ENCODE data around the gene TSC22D4. TPM values are rescaled to one million over a fixed set of nuclear protein-coding genes. Genes with fewer than 3 reads are reported as not detected.

Gene TSC22D4
- total RNA-seq, 2 experiments from 2014 or later: 38.5 to 75.4 TPM

DNA sequence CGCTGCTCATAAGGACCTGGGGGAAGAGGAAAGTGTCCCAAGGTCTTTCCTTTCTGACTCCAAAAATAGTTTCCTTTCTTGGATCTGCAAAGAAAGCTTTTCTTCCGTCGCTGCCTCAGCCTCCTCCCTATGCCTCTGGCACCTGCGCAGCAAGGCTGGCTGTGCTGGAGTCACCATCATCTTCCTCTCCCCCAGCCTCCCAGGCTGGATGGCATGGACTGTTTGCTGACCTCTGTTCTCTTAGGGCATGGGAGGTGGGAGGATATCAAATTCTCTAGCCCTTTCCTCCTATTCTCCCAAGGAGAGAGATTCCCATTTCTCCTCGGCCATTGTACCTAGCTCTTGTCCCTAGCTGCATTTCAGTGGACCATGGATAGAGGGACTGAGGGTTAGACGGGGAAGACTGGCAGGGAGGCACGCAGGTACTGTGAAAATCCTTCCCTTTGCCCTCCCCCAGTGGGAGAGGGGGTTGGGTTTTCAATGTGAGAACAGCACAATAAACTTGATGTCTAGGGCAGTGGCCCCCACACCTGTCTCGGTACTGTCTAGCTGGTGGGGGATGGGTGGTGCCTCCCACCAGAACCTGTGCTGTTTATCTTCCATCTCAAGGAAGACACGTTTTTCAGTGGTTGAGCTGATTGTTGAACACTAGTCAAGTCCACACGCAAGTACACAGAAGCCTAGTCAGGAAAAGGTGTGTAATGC, 45.3 kb downstream of the TSC22D4 start:
- H3K79me2 ChIP-seq (ENCODE audit: insufficient read depth, low read depth, low read length): peaks cover 48% of the 10 kb centered on the region
- H4K20me1 ChIP-seq (ENCODE audit: insufficient read depth, low read length): peaks cover 9% of the 10 kb centered on the region; the same call in 1 of the 2 replicates
- no peaks in the 10 kb centered on the region for H3K9me3 ChIP-seq (ENCODE audit: low read length)
- H3K9me2 ChIP-seq (ENCODE audit: insufficient read depth, low read length): no peaks in the 10 kb centered on the region
- H3K36me3 ChIP-seq (ENCODE audit: insufficient read depth, low read length): peaks cover 64% of the 10 kb centered on the region
- no peak for DNase-seq (ENCODE audit: low spot score)
- intact Hi-C loops (cut with micrococcal nuclease; ENCODE audit: unreplicated experiment): no loop called here
- POLR2A ChIA-PET: no interaction called here
- H3K27ac ChIP-seq (ENCODE audit: low read depth, low read length, poor library complexity, severe bottlenecking): peak overlapping the region; percentile 36
- no TSS peak for BruUV-seq (replicated peaks)
- no peak overlapping the region for H2AFZ ChIP-seq (ENCODE audit: low read length)
- TF ChIP-seq, protein P1, sequence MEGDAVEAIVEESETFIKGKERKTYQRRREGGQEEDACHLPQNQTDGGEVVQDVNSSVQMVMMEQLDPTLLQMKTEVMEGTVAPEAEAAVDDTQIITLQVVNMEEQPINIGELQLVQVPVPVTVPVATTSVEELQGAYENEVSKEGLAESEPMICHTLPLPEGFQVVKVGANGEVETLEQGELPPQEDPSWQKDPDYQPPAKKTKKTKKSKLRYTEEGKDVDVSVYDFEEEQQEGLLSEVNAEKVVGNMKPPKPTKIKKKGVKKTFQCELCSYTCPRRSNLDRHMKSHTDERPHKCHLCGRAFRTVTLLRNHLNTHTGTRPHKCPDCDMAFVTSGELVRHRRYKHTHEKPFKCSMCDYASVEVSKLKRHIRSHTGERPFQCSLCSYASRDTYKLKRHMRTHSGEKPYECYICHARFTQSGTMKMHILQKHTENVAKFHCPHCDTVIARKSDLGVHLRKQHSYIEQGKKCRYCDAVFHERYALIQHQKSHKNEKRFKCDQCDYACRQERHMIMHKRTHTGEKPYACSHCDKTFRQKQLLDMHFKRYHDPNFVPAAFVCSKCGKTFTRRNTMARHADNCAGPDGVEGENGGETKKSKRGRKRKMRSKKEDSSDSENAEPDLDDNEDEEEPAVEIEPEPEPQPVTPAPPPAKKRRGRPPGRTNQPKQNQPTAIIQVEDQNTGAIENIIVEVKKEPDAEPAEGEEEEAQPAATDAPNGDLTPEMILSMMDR (conservative IDR thresholded peaks at IDR 0.05; ENCODE audit: low read length): no peak
- no peak for TF ChIP-seq EZH2phosphoT487 (IDR thresholded peaks at IDR 0.05; ENCODE audit: borderline replicate concordance, low read depth, low read length)
- CTCF ChIA-PET (ENCODE audit: unreplicated experiment): no interaction called here
- peak overlapping the region; percentile 85 for H3K4me2 ChIP-seq (ENCODE audit: low read length)
- peak overlapping the region; percentile 5 for H3K4me3 ChIP-seq (ENCODE audit: low read depth, low read length, poor library complexity, severe bottlenecking)
- H3K4me1 ChIP-seq (ENCODE audit: insufficient read depth, low read length, poor library complexity, severe bottlenecking): peaks cover 54% of the 10 kb centered on the region

DNA sequence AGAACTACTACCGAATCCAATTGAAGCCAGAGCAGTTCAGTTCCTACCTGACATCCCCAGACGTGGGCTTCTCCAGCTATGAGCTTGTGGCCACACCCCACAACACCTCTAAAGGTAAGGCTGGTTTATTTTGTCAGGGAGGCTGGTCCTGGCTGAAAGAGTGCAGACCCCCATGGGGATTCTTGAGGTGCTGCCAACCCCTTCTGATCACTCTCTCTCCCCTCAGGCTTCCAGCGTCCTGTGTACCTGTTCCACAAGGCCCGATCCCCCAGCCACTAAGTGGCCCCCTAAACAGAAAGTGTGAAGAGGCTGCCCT, 45.8 kb downstream of the TSC22D4 start:
- Histone ChIP-seq H3K9me3 (ENCODE audit: low read length) (no peaks in the 10 kb centered on the region), H3K36me3 (ENCODE audit: insufficient read depth, low read length) (peaks cover 63% of the 10 kb centered on the region), H3K4me3 (ENCODE audit: low read depth, low read length, poor library complexity, severe bottlenecking) (no peak overlapping the region), H3K4me1 (ENCODE audit: insufficient read depth, low read length, poor library complexity, severe bottlenecking) (peaks cover 54% of the 10 kb centered on the region), H3K4me2 (ENCODE audit: low read length) (peak overlapping the region; percentile 85; the same call in 1 of the 2 replicates), H3K27ac (ENCODE audit: low read depth, low read length, poor library complexity, severe bottlenecking) (peak overlapping the region; percentile 36), H3K9me2 (ENCODE audit: insufficient read depth, low read length) (no peaks in the 10 kb centered on the region), H3K79me2 (ENCODE audit: insufficient read depth, low read depth, low read length) (peaks cover 48% of the 10 kb centered on the region), H2AFZ (ENCODE audit: low read length) (no peak overlapping the region), H4K20me1 (ENCODE audit: insufficient read depth, low read length) (peaks cover 9% of the 10 kb centered on the region; the same call in 1 of the 2 replicates)
- no peak for DNase-seq (ENCODE audit: low spot score)
- no TSS peak for BruUV-seq (replicated peaks)
- TF ChIP-seq, protein P1 (conservative IDR thresholded peaks at IDR 0.05; ENCODE audit: low read length): no peak
- no peak for TF ChIP-seq EZH2phosphoT487 (IDR thresholded peaks at IDR 0.05; ENCODE audit: borderline replicate concordance, low read depth, low read length)
- ChIA-PET CTCF (ENCODE audit: unreplicated experiment) (no interaction called here), POLR2A (no interaction called here)
- intact Hi-C loops (cut with micrococcal nuclease; ENCODE audit: unreplicated experiment): no loop called here

DNA sequence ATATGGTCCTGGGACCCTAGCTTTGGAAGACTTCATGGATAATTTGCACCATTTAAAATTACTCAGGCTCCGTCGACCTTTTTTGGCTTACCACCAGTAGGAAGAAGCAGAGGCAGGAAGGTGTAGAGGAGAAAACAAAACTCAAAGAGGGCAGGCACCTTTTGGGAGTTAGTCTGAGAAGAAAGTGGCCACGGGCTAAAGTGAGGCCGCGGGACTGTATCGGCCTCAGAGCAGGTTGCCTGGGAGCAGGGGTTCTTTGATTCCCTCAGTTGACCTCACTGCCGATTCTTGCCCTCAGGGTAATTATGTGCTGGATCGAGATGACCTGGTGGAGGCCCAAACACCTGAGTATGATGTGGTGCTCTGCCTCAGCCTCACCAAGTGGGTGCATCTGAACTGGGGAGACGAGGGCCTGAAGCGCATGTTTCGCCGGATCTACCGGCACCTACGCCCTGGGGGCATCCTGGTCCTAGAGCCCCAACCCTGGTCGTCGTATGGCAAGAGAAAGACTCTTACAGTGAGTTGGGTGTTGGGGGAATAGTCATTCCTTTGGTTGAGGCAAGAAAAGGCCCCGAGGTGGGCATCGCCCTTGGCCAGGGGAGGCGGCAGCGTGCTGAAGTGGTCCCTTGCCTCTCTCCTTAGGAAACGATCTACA, 46.3 kb downstream of the TSC22D4 start:
- Histone ChIP-seq H3K4me1 (ENCODE audit: insufficient read depth, low read length, poor library complexity, severe bottlenecking) (peaks cover 58% of the 10 kb centered on the region), H3K9me3 (ENCODE audit: low read length) (no peaks in the 10 kb centered on the region), H3K4me3 (ENCODE audit: low read depth, low read length, poor library complexity, severe bottlenecking) (peak overlapping the region; percentile 91), H3K4me2 (ENCODE audit: low read length) (peak overlapping the region; percentile 85), H4K20me1 (ENCODE audit: insufficient read depth, low read length) (peaks cover 9% of the 10 kb centered on the region; the same call in 1 of the 2 replicates), H3K27ac (ENCODE audit: low read depth, low read length, poor library complexity, severe bottlenecking) (peak overlapping the region; percentile 50), H2AFZ (ENCODE audit: low read length) (no peak overlapping the region), H3K79me2 (ENCODE audit: insufficient read depth, low read depth, low read length) (peaks cover 48% of the 10 kb centered on the region), H3K36me3 (ENCODE audit: insufficient read depth, low read length) (peaks cover 60% of the 10 kb centered on the region), H3K9me2 (ENCODE audit: insufficient read depth, low read length) (no peaks in the 10 kb centered on the region)
- intact Hi-C loops (cut with micrococcal nuclease; ENCODE audit: unreplicated experiment): no loop called here
- BruUV-seq (replicated peaks): no TSS peak
- DNase-seq (ENCODE audit: low spot score): no peak
- no peak for TF ChIP-seq EZH2phosphoT487 (IDR thresholded peaks at IDR 0.05; ENCODE audit: borderline replicate concordance, low read depth, low read length)
- CTCF ChIA-PET (ENCODE audit: unreplicated experiment): no interaction called here
- POLR2A ChIA-PET: no interaction called here

Measured in OCI-LY7 (cell line).